Astrocyte of the hippocampus (primary cell): Measurements from ENCODE around the gene ST3GAL4.

ENCODE experiments used
- DNase-seq: peaks from one replicate; pipeline ENCODE4 v3.0.0; 2011; ENCODE audit warnings: low read depth, low spot score

ST3GAL4 gene

GRCh38 chr11:126423154-126423553, 67.7 kb downstream of the ST3GAL4 start:
- no peak for DNase-seq

GRCh38 chr11:126423743-126424142, 68.3 kb downstream of the ST3GAL4 start:
- no peak for DNase-seq

- no peak for DNase-seq
Observed at GRCh38 chr11:126424471-126425039, 69.1 kb downstream of the ST3GAL4 start.

- DNase-seq, result no peak
Observed at GRCh38 chr11:126426106-126426505, 70.6 kb downstream of the ST3GAL4 start.

- DNase-seq, result no peak
Observed at GRCh38 chr11:126426820-126427749, 71.6 kb downstream of the ST3GAL4 start.

- DNase-seq, result no peak
Observed at GRCh38 chr11:126430581-126431335, 75.3 kb downstream of the ST3GAL4 start.

- peak; percentile 83 for DNase-seq
Observed at GRCh38 chr11:126431401-126432064, 76.0 kb downstream of the ST3GAL4 start.

GRCh38 chr11:126432065-126432461, 76.6 kb downstream of the ST3GAL4 start:
- no peak for DNase-seq

GRCh38 chr11:126432525-126432924, 77.0 kb downstream of the ST3GAL4 start:
- DNase-seq, result peak; percentile 28

GRCh38 chr11:126433244-126433846, 77.9 kb downstream of the ST3GAL4 start:
- DNase-seq, result no peak

GRCh38 chr11:126433989-126434949, 78.8 kb downstream of the ST3GAL4 start:
- DNase-seq, result no peak

- no peak for DNase-seq
Observed at GRCh38 chr11:126434950-126435335, 79.5 kb downstream of the ST3GAL4 start.

GRCh38 chr11:126436209-126436755, 80.8 kb downstream of the ST3GAL4 start:
- no peak for DNase-seq

- no peak for DNase-seq
Observed at GRCh38 chr11:126437731-126438130, 82.2 kb downstream of the ST3GAL4 start.

GRCh38 chr11:126438272-126438671, 82.8 kb downstream of the ST3GAL4 start:
- no peak for DNase-seq

- DNase-seq, result no peak
Observed at GRCh38 chr11:126438691-126439090, 83.2 kb downstream of the ST3GAL4 start.

- no peak for DNase-seq
Observed at GRCh38 chr11:126440276-126440675, 84.8 kb downstream of the ST3GAL4 start.

GRCh38 chr11:126440792-126441514, 85.5 kb downstream of the ST3GAL4 start:
- DNase-seq, result peak; percentile 89

- no peak for DNase-seq
Observed at GRCh38 chr11:126443120-126443519, 87.6 kb downstream of the ST3GAL4 start.
